Nephron progenitor cell (in vitro differentiated cells): ENCODE data around the gene SGK2.

Experiments used
- DNase-seq: peaks from one replicate; pipeline ENCODE4 v3.0.0; 2021
- H3K27ac Mint-ChIP-seq: 2 replicates; pipeline ENCODE4 v1.8.0; 2021; ENCODE audit warnings: mild to moderate bottlenecking, moderate library complexity, mixed read lengths
- H3K27me3 Mint-ChIP-seq: 2 replicates; pipeline ENCODE4 v1.8.0; 2021; ENCODE audit warnings: mild to moderate bottlenecking, low read depth, mixed read lengths; ENCODE audit not compliant: poor library complexity
- H3K36me3 Mint-ChIP-seq: 2 replicates; pipeline ENCODE4 v1.8.0; 2021; ENCODE audit warnings: low read depth, mixed read lengths
- H3K4me1 Mint-ChIP-seq: 2 replicates; pipeline ENCODE4 v1.8.0; 2021; ENCODE audit warnings: mixed read lengths
- H3K4me3 Mint-ChIP-seq: 2 replicates; pipeline ENCODE4 v1.8.0; 2021; ENCODE audit warnings: mild to moderate bottlenecking, moderate library complexity, mixed read lengths
- H3K9me3 Mint-ChIP-seq: 2 replicates; pipeline ENCODE4 v1.8.0; 2021; ENCODE audit warnings: mild to moderate bottlenecking, moderate library complexity, mixed read lengths
- TF ChIP-seq, protein P1 (sequence below): fragments of 200-600 bp; sonication (generic); IDR thresholded peaks from 2 replicates; pipeline ENCODE4 v1.5.0; 2021; ENCODE audit warnings: antibody characterized with exemption

Gene SGK2

DNA sequence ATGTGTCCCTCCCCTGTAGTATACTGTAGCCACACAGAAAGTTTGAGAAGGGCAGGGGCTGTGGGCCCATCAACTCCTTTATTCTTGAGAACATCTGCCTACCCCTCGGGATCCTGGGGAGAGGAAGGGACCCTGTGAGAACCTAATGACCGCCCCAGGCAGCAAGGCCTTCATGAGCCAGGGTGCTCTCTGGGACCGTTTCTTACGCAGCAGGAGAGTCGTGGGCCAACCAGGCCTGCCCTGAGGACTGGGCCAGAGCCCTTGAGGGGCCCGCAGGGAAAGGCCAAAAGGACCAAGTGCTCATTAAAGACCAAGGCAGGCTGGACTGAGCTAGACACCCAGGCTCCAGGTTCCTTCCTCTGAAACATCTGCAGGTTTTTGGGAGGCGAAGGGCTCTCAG is 5.2 kb downstream of the SGK2 start:
- DNase-seq, result no peak
- Mint-ChIP-seq H3K9me3 (no peaks in the 10 kb centered on the region), H3K4me1 (peaks cover 10% of the 10 kb centered on the region), H3K27me3 (peaks cover 16% of the 10 kb centered on the region), H3K4me3 (no peak overlapping the region), H3K36me3 (no peaks in the 10 kb centered on the region), H3K27ac (no peak overlapping the region)
- TF ChIP-seq, protein P1, sequence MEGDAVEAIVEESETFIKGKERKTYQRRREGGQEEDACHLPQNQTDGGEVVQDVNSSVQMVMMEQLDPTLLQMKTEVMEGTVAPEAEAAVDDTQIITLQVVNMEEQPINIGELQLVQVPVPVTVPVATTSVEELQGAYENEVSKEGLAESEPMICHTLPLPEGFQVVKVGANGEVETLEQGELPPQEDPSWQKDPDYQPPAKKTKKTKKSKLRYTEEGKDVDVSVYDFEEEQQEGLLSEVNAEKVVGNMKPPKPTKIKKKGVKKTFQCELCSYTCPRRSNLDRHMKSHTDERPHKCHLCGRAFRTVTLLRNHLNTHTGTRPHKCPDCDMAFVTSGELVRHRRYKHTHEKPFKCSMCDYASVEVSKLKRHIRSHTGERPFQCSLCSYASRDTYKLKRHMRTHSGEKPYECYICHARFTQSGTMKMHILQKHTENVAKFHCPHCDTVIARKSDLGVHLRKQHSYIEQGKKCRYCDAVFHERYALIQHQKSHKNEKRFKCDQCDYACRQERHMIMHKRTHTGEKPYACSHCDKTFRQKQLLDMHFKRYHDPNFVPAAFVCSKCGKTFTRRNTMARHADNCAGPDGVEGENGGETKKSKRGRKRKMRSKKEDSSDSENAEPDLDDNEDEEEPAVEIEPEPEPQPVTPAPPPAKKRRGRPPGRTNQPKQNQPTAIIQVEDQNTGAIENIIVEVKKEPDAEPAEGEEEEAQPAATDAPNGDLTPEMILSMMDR, result no peak

- Mint-ChIP-seq H3K4me1 (peaks cover 6% of the 10 kb centered on the region), H3K27me3 (peaks cover 14% of the 10 kb centered on the region), H3K4me3 (no peak overlapping the region), H3K9me3 (no peaks in the 10 kb centered on the region), H3K27ac (no peak overlapping the region), H3K36me3 (no peaks in the 10 kb centered on the region)
- TF ChIP-seq, protein P1, result no peak
- DNase-seq, result no peak
These were observed 5.6 kb downstream of the SGK2 start for GRCh38 chr20:43564455-43564854.

- H3K27ac Mint-ChIP-seq, result no peak overlapping the region
- no peak overlapping the region for H3K4me3 Mint-ChIP-seq
- no peaks in the 10 kb centered on the region for H3K36me3 Mint-ChIP-seq
- no peaks in the 10 kb centered on the region for H3K4me1 Mint-ChIP-seq
- no peak for DNase-seq
- TF ChIP-seq, protein P1, result no peak
- H3K9me3 Mint-ChIP-seq, result no peaks in the 10 kb centered on the region
- peaks cover 13% of the 10 kb centered on the region for H3K27me3 Mint-ChIP-seq
These were observed 6.3 kb downstream of the SGK2 start for GRCh38 chr20:43564993-43565757.

GRCh38 chr20:43565758-43566104 is 6.9 kb downstream of the SGK2 start:
- H3K9me3 Mint-ChIP-seq, result no peaks in the 10 kb centered on the region
- H3K4me1 Mint-ChIP-seq, result no peaks in the 10 kb centered on the region
- H3K36me3 Mint-ChIP-seq, result no peaks in the 10 kb centered on the region
- no peak overlapping the region for H3K4me3 Mint-ChIP-seq
- DNase-seq, result no peak
- H3K27me3 Mint-ChIP-seq, result peaks cover 13% of the 10 kb centered on the region
- H3K27ac Mint-ChIP-seq, result no peak overlapping the region
- TF ChIP-seq, protein P1, result no peak

DNA sequence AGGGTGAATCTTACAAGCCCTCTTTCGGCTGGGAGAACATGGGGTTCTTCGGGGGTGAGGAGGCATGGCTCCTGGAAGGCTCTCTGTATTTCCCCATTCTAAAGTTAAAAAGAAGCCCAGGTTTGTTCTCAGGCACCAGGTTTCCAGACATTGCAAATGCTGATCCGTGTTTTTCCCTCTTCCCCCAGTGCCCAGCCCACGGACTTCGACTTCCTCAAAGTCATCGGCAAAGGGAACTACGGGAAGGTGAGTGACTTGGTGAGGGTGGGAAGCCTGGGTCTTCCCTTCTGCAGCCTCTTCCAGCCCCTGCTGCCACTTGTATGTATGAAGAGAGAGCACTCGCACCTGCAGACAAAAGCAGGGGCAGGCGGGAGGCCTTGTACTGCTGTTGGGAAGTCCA is 8.7 kb downstream of the SGK2 start:
- Mint-ChIP-seq H3K4me3 (no peak overlapping the region), H3K27ac (no peak overlapping the region), H3K9me3 (no peaks in the 10 kb centered on the region), H3K27me3 (peaks cover 13% of the 10 kb centered on the region), H3K36me3 (no peaks in the 10 kb centered on the region), H3K4me1 (no peaks in the 10 kb centered on the region)
- no peak for DNase-seq
- TF ChIP-seq, protein P1, result no peak

- H3K27ac Mint-ChIP-seq, result no peak overlapping the region
- H3K4me3 Mint-ChIP-seq, result no peak overlapping the region
- TF ChIP-seq, protein P1, result no peak
- H3K36me3 Mint-ChIP-seq, result no peaks in the 10 kb centered on the region
- H3K27me3 Mint-ChIP-seq, result peaks cover 9% of the 10 kb centered on the region
- H3K9me3 Mint-ChIP-seq, result no peaks in the 10 kb centered on the region
- H3K4me1 Mint-ChIP-seq, result no peaks in the 10 kb centered on the region
- DNase-seq, result no peak
These were observed 9.9 kb downstream of the SGK2 start for GRCh38 chr20:43568706-43569105.
